NCI-H2196 treated with DMSO at 0.1 percent for 48 hours (cell line): Measurements from ENCODE around the gene PAN3.
"Not testable (repeated sequence)": the region's sequence is repeated elsewhere in the genome, so short reads cannot be mapped to it uniquely, and the experiment has no call there.

ENCODE experiments used
- DNase-seq: peaks from one replicate; lab custom pipeline; 2025; ENCODE audit not compliant: unreplicated experiment; lab: John Stamatoyannopoulos, UW

PAN3 gene

DNA sequence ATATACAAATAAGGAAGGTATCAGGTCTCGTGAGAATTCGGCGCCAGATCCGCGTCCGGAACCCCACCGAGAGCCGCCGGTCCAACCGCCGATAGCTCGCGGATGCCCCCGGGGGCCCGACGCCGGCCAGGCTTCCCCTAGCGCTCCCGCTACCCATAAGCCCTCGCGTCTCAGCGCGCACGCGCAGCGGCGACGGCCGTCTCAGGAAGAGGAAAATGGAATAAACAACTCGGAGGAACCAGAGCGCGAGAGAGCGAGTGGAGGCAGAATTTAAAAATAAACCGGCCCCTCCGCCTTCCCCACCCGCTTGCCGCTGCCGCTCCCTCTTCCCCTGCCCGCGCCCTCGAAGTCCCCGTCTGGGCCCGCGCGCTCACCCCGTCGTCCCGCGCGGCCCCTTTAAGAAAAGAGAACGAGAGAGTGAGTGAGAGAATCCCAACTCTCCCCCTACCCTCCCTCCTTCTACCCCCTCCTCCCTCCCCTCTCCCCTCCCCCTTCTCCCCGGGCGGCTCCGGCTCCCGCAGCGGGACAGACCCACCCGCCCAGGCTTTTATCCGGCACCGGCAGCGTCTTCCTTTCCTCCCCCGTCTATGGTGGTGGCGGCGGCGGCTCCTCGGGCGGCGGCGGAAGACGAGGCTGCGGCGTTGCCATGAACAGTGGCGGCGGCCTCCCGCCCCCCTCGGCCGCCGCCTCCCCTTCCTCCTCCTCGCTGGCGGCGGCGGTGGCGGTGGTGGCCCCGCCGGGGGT lies at the start of gene PAN3:
PAN3 (plus strand) TSS at position 534 of the 744 bp plus-strand sequence; CDS start at position 647, 113 bp downstream.
- peak; percentile 54 for DNase-seq

GRCh38 chr13:28089065-28089464 lies 49.3 kb upstream of the PAN3 start:
- no peak for DNase-seq

DNA sequence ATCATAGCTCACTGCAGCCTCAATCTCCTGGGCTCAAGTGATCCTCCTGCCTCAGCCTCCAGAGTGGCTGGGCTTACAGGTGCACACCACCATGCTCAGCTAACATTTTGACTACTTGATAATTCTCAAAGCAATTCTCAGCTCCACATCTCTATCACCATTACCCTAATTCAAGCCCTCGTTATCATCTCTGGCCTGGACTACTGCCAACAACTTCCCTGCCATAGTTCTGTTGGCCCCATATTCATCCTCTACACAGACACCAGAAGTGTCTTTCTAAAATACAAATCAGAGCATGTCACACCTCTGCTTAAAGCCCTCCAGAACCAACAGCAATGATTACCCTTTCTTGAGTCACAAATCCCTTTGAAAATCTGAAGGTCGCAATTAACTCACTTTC lies 45.9 kb upstream of the PAN3 start:
- no peak for DNase-seq

DNA sequence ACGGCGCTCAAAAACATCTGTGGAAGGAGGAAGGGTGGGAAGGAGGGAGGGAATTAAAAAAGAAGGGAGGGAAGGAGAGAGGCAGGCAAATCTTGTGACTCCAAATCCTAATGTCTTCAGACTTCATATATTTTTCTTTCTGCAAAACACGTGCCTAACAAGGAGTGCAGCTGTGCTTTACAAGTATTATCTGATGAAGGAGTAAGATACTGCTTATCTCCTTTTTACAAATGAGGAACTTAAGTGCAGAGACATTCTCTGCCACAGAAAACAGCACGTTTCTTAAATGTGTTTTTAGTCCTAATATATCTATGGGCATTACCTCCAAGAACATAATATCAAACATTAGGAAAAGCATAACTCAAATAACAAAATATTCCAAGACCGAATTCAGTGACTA lies 44.5 kb upstream of the PAN3 start:
- no peak for DNase-seq

DNA sequence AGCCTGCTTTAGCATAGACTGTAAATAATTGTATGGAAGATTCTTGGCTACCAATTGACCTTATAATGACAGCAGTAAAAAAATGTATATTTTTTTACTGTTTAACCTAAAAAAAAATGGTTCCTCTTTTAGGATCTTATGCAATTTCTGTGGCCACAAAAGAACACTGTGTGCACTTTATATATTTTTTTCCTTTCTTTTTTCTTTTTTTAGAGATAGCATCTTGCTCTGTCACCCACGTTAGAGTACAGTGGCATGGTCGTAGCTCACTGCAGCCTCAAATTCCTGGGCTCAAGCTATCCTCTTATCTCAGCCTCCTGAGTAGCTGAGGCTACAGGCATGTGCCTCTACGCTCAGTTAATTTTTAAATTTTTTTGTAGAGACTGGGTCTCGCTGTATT lies 44.0 kb upstream of the PAN3 start:
- no peak for DNase-seq

- DNase-seq: no peak
These were observed 40.8 kb upstream of the PAN3 start for GRCh38 chr13:28097503-28097902.

DNA sequence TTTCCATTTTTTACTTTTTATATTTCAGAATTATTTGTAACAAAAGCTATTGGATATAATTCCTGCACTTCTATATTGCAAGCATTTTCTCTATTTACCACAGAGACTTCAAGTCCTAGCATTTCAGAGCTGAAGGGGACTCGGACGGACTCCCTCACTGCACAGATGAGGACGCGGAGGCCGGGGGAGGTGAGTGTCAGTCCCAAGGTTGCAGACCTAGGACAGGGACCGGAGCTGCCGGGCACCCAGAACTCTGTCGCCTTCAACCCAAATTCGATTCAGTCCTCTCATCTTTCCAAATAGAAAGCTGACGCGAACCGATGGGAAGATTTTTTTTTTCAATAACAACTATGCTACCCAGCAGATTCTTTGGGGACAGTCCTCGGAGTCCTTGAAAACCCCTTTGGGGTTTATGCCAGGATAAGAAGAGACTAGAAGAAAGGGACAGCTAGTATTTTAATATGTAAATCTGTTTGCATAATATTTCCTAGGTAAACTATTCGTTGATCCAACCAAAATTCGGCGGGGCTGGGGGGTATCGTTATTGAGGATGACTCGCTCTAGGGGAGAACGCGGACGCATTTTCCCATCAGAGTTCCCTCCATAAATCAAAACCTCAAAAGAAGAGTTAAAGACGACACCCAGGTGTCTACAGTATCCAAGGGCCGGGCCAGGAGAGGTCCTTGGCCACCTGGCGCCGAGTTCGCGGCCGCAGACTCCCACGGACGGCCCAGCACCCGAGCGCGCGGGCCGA lies 38.8 kb upstream of the PAN3 start:
- DNase-seq: no peak

- peak; percentile 4 for DNase-seq
These were observed 37.9 kb upstream of the PAN3 start, which contains the start of gene FLT3 for GRCh38 chr13:28100150-28101121. FLT3 (minus strand) TSS chr13:28100576; CDS start chr13:28100510, 66 bp downstream.

- not testable (repeated sequence) for DNase-seq
These were observed 36.5 kb upstream of the PAN3 start for GRCh38 chr13:28101886-28102285.

GRCh38 chr13:28106976-28107375 lies 31.4 kb upstream of the PAN3 start:
- no peak for DNase-seq

DNA sequence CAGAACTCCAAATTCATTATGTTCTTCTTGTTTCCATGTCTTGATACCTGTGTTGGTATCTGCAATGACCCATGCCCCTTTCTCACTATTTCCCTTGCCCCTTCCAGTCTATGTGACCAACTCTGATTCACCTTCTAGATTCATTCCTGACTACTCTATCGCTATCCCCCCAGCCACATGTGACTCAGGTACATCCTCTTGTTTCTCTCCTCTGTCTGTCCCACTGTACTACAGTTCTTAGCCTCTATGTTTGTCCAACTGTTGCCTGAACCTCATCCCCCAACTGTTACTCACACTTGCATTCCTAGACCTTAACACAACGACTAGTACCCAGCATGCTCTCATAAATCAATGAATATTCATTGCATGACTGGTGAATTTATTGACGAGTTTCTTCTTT lies 27.9 kb upstream of the PAN3 start:
- no peak for DNase-seq

DNA sequence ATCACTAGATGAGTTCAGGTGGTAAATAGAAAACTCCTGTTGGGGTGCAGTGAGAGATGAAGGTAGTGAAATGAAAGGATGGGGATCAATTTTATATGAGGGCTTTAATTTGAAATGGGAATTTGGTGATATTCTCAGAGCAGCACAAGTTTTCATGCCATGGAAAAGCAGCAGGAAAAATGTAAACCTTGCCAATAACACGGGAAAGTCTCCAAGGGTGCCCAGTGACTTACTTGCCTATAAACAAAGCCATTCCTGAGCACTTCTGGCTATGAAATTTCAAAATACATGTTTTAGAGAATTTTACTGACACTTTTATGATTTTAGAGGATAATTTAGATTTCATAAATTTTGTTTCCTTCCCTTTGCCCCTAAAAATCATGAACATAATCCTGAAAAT lies 21.6 kb upstream of the PAN3 start:
- no peak for DNase-seq

DNA sequence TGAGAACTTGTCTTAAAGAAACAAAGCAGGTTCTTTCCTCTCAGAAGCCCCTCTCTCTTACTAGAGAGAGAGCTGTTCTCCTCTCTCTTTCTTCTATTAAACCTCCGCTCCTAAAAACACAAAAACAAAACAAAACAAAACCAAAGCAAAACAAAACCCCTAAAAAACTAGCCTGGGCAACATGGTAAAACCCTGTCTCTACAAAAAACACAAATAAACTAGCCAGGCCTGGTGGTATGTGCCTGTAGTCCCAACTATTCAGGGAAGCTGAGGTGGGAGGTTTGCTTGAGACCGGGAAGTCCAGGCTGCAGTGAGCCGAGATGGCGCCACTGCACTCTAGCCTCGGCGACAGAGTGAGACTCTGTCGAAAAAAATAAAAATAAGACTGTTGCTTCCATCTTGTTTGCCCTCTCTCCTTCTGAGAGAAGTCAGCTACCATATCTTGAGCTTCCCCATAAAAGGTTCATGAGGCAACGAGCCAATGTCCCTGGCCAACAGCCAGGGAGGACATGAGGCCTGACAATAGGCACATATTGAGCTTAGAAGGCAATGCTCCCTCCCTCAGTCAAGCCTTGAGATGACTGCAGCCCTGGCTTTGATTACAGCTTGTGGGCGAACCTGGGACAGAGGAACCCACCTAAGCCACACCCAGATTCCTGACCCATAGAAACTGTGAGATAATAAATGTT lies 20.5 kb upstream of the PAN3 start:
- peak; percentile 3 for DNase-seq

- no peak for DNase-seq
These were observed 18.0 kb upstream of the PAN3 start for GRCh38 chr13:28120317-28120716.

GRCh38 chr13:28121224-28121623 lies 17.1 kb upstream of the PAN3 start:
- DNase-seq: no peak

DNA sequence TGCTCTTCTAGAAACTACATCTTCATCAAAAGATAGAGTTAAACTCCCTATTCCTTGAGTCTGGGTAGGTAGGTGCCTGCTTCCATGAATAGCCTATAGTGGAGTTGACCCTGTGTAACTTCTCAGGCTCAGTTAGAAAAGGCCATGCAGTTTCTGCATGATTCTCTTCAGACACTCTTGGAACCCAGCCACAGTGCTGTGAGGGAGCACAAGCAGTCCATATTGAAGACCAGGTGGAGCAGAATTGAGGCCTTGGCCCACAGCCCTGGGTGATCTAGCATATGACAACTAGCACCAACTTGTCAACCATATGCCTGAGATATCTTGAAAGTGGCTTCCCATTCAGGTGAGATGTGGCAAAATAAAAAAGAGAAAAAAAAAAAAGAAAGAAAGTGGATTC lies 10.3 kb upstream of the PAN3 start:
- no peak for DNase-seq

DNA sequence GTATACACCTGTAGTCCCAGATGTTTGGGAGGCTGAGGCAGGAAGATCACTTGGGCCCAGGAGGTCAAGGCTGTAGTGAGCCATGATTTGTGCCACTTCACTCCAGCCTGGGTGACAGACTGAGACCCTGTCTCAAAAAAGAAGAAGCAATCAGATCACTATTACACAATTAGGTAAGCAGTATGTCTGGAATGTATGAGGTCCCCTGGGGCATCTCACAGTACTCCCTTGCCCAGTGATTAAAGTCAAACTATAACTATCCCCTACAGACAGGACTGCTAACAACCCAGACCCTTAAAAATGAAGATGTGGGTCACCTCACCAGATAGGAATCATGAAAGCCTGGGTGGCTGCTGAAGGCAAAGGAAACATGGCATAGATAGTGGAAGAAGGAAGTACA lies 9.4 kb upstream of the PAN3 start:
- no peak for DNase-seq

- no peak for DNase-seq
These were observed 8.2 kb upstream of the PAN3 start for GRCh38 chr13:28129911-28130693.

DNA sequence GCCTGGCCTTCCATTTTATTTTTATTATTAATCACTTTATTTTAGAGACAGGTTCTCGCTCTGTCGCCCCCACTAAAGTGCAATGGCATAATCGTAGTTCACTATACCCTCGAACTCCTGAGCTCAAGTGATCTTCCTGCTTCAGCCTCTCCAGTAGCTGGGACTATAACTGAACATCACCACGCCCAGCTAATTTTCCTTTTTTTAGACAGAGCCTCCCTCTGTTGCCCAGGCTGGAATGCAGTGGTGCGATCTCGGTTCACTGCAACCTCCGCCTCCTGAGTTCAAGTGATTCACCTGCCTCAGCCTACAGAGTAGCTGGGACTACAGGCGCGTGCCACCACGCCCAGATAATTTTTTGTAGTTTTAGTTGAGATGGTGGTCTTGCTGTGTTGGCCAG lies 6.7 kb upstream of the PAN3 start:
- no peak for DNase-seq

DNA sequence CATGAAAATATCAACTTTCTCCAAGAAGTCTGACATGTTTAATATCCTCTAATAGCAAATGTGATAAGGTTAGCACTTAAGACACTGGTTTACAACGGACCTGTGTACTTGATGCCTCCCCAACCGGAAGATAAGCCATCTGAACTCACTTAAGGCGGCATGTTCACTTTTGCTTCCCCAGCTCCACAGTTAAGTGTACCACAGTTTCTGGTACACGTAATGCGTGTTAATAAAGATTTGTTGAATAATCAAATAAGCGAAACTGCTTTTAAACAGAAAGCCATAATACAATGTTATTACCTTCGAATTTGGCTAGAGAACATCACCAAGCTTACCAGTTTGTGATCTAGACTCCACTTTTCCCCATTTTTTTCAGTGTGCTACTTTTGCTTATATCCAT lies 1.4 kb upstream of the PAN3 start:
- no peak for DNase-seq
